Measurements from ENCODE around the gene CASP8AP2. TPM values are rescaled to one million over a fixed set of nuclear protein-coding genes. Genes with fewer than 3 reads are reported as not detected.
"Not testable (repeated sequence)": the region's sequence is repeated elsewhere in the genome, so short reads cannot be mapped to it uniquely, and the experiment has no call there.

Gene CASP8AP2
- total and polyA plus RNA-seq, 2 of the 13 experiments (the other 11 are each of a cell fraction or from before 2014, with no cell fraction given), result 5.7 to 13.5 TPM

DNA sequence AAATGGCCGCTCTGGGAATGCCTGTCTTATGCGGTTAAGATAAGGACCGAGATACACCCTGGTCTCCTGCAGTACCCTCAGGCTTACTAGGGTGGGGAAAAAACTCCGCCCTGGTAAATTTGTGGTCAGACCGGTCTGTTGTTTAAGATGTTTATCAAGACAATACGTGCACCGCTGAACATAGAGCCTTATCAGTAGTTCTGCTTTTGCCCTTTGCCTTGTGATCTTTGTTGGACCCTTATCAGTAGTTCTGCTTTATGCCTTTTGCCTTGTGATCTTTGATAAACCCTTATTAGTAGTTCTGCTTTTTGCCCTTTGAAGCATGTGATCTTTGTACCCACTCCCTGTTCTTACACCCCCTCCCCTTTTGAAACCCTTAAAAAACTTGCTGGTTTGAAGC is 46.4 kb upstream of the CASP8AP2 start:
- BruUV-seq (replicated peaks); CTCF ChIA-PET (ENCODE audit: low intra/inter-chr PET ratio, low total read pairs); POLR2A ChIA-PET; ATAC-seq; H3K4me3 ChIP-seq (replicated peaks in 1 of 3; ENCODE audit: insufficient read depth in 1 of 3, low read depth in 2 of 3, low read length in 3 of 3); FAIRE-seq; H3K9ac ChIP-seq (ENCODE audit: insufficient read depth, low read depth, low read length); H3K79me2 ChIP-seq (ENCODE audit: insufficient read depth, low read length); H3K27ac ChIP-seq (ENCODE audit: extremely low read length, insufficient read depth, low read length); in situ Hi-C loops (cut with HindIII; ENCODE audit: extremely low pct_ligation_motif_present, low pct_unique_long_range_greater_than_20kb); H3K4me2 ChIP-seq (ENCODE audit: low read depth, low read length); H4K20me1 ChIP-seq (ENCODE audit: insufficient read depth, low read length); intact Hi-C loops (cut with micrococcal nuclease; ENCODE audit: unreplicated experiment); H3K27me3 ChIP-seq (ENCODE audit: control insufficient read depth in 1 of 2, insufficient read depth in 2 of 2, low read length in 2 of 2); H2AFZ ChIP-seq (ENCODE audit: low read length); H3K9me3 ChIP-seq (ENCODE audit: low read length); TF ChIP-seq HNF4G (CRISPR knock-in tag; IDR thresholded peaks at IDR 0.05; ENCODE audit: borderline replicate concordance, low read depth); SOX6 (IDR thresholded peaks at IDR 0.05): not testable (repeated sequence)
- H3K4me1 ChIP-seq (ENCODE audit: insufficient read depth, low read length), result peaks cover 30% of the 10 kb centered on the region
- H3K36me3 ChIP-seq (replicated peaks in 1 of 2; ENCODE audit: control insufficient read depth in 1 of 2, insufficient read depth in 2 of 2, low read length in 2 of 2), result peaks cover 9 to 57% of the 10 kb centered on the region in 2 experiments
- peak; percentile 4 for DNase-seq (ENCODE audit: low spot score)
- TF ChIP-seq HNF4G (IDR thresholded peaks at IDR 0.05; ENCODE audit: borderline replicate concordance, low read depth, low read length), result 0 out of 2 replicates have a peak, but pooled peaks have one; percentile 15
- 0 out of 2 replicates have a peak, but pooled peaks have one; percentile 15 for TF ChIP-seq SOX6 (CRISPR knock-in tag; IDR thresholded peaks at IDR 0.05)
- TF ChIP-seq HNF4A (CRISPR knock-in tag; IDR thresholded peaks at IDR 0.05), result peak; percentile 26; the same call in 1 of the 2 replicates
- peak; percentile 73; the same call in 1 of the 2 replicates for TF ChIP-seq ZNF614 (CRISPR knock-in tag; IDR thresholded peaks at IDR 0.05; ENCODE audit: borderline replicate concordance)
- 69% methylated on average over 7 of the region's 7 CpGs for WGBS (ENCODE audit: low lambda C conversion rate)

DNA sequence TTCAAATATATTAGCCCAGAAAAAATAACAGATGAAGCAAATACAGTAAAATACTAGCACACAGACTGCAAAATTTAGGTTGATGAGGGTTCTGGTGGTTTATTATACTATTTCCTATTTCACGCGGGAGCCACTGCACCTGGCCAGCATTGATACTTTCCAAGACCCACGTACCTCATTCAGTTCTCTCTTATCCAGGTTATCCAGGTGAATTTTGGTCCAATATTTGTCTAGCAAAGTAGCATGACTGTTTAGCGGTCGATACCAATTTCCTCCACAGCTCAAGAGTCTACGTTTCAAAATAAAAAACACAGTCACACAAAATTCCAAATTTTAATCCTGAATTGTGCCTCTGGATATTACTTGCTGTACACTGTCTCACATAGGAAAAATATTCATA is 44.8 kb upstream of the CASP8AP2 start:
- no peaks in the 10 kb centered on the region for H4K20me1 ChIP-seq (ENCODE audit: insufficient read depth, low read length)
- no peak overlapping the region for H3K9ac ChIP-seq (ENCODE audit: insufficient read depth, low read depth, low read length)
- no peak overlapping the region for H3K27ac ChIP-seq (ENCODE audit: extremely low read length, insufficient read depth, low read length)
- FAIRE-seq (no peak), ATAC-seq (no peak), DNase-seq (ENCODE audit: low spot score) (no peak)
- ChIA-PET CTCF (ENCODE audit: low intra/inter-chr PET ratio, low total read pairs) (no interaction called here), POLR2A (no interaction called here)
- no TSS peak for BruUV-seq (replicated peaks)
- intact Hi-C loops (cut with micrococcal nuclease; ENCODE audit: unreplicated experiment) (no loop called here), in situ Hi-C loops (cut with HindIII; ENCODE audit: extremely low pct_ligation_motif_present, low pct_unique_long_range_greater_than_20kb) (no loop called here)
- H3K4me3 ChIP-seq (replicated peaks in 1 of 3; ENCODE audit: insufficient read depth in 1 of 3, low read depth in 2 of 3, low read length in 3 of 3), result no peak overlapping the region
- no peak overlapping the region for H2AFZ ChIP-seq (ENCODE audit: low read length)
- WGBS (ENCODE audit: low lambda C conversion rate), result 95% methylated on average over 6 of the region's 6 CpGs
- H3K4me1 ChIP-seq (ENCODE audit: insufficient read depth, low read length), result peaks cover 30% of the 10 kb centered on the region
- TF ChIP-seq ZNF816 (CRISPR knock-in tag; IDR thresholded peaks at IDR 0.05; ENCODE audit: borderline replicate concordance), result no peak
- TF ChIP-seq RBAK (CRISPR knock-in tag; IDR thresholded peaks at IDR 0.05), result no peak
- TF ChIP-seq MIER3 (CRISPR knock-in tag; IDR thresholded peaks at IDR 0.05; ENCODE audit: borderline replicate concordance), result no peak
- TF ChIP-seq, protein P1, sequence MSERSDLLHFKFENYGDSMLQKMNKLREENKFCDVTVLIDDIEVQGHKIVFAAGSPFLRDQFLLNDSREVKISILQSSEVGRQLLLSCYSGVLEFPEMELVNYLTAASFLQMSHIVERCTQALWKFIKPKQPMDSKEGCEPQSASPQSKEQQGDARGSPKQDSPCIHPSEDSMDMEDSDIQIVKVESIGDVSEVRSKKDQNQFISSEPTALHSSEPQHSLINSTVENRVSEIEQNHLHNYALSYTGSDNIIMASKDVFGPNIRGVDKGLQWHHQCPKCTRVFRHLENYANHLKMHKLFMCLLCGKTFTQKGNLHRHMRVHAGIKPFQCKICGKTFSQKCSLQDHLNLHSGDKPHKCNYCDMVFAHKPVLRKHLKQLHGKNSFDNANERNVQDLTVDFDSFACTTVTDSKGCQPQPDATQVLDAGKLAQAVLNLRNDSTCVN (CRISPR knock-in tag; IDR thresholded peaks at IDR 0.05; ENCODE audit: borderline replicate concordance), result no peak
- no peak for TF ChIP-seq NFRKB (IDR thresholded peaks at IDR 0.05)
- no peak for TF ChIP-seq NR3C1 (CRISPR knock-in tag; IDR thresholded peaks at IDR 0.05)
- TF ChIP-seq ELF3 (CRISPR knock-in tag; IDR thresholded peaks at IDR 0.05), result no peak
- no peak for TF ChIP-seq SRSF4 (IDR thresholded peaks at IDR 0.05; ENCODE audit: low read depth, low read length, poor library complexity, severe bottlenecking)
- no peak for TF ChIP-seq TBX3 (IDR thresholded peaks at IDR 0.05; ENCODE audit: borderline replicate concordance)
- TF ChIP-seq, protein P2, sequence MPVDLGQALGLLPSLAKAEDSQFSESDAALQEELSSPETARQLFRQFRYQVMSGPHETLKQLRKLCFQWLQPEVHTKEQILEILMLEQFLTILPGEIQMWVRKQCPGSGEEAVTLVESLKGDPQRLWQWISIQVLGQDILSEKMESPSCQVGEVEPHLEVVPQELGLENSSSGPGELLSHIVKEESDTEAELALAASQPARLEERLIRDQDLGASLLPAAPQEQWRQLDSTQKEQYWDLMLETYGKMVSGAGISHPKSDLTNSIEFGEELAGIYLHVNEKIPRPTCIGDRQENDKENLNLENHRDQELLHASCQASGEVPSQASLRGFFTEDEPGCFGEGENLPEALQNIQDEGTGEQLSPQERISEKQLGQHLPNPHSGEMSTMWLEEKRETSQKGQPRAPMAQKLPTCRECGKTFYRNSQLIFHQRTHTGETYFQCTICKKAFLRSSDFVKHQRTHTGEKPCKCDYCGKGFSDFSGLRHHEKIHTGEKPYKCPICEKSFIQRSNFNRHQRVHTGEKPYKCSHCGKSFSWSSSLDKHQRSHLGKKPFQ (CRISPR knock-in tag; IDR thresholded peaks at IDR 0.05; ENCODE audit: insufficient replicate concordance), result no peak
- H3K9me3 ChIP-seq (ENCODE audit: low read length), result peaks cover 5% of the 10 kb centered on the region; the same call in 1 of the 2 replicates
- no peak overlapping the region for H3K4me2 ChIP-seq (ENCODE audit: low read depth, low read length)
- H3K27me3 ChIP-seq (ENCODE audit: control insufficient read depth in 1 of 2, insufficient read depth in 2 of 2, low read length in 2 of 2), result no peaks in the 10 kb centered on the region
- peaks cover 12 to 60% of the 10 kb centered on the region in 2 experiments for H3K36me3 ChIP-seq (replicated peaks in 1 of 2; ENCODE audit: control insufficient read depth in 1 of 2, insufficient read depth in 2 of 2, low read length in 2 of 2)
- no peaks in the 10 kb centered on the region for H3K79me2 ChIP-seq (ENCODE audit: insufficient read depth, low read length)

Measured in HepG2 (cell line).